Liver (tissue), 9 donors: ENCODE measurements around the gene DDX59. TPM values are rescaled to one million over a fixed set of nuclear protein-coding genes. Genes with fewer than 3 reads are reported as not detected.

ENCODE experiments used
- DNase-seq: peaks from one replicate; pipeline ENCODE4 v3.0.0-alpha.2; 2017; ENCODE audit warnings: low spot score
- H3K27ac ChIP-seq, 2 donors: one replicate each; pipeline ENCODE4 v1.7.0; 2013; ENCODE audit warnings: inconsistent platforms in 2 of 2, low read length in 2 of 2, control low read depth in 1 of 2, low read depth in 1 of 2, mild to moderate bottlenecking in 1 of 2
- H3K27me3 ChIP-seq, 4 donors: one replicate each; pipeline versions ENCODE4 v1.6.1 to v1.7.0; 2013; ENCODE audit warnings: low read length in 3 of 4, inconsistent platforms in 1 of 4, mild to moderate bottlenecking in 1 of 4, moderate library complexity in 1 of 4; ENCODE audit not compliant: control insufficient read depth in 4 of 4, insufficient read depth in 4 of 4
- H3K36me3 ChIP-seq, 4 donors: one replicate each; pipeline versions ENCODE4 v1.6.1 to v1.7.0; 2013; ENCODE audit warnings: low read length in 3 of 4, mild to moderate bottlenecking in 3 of 4, low read depth in 1 of 4, moderate library complexity in 1 of 4; ENCODE audit not compliant: control insufficient read depth in 4 of 4, insufficient read depth in 3 of 4
- H3K4me1 ChIP-seq, 4 donors: one replicate each; pipeline versions ENCODE4 v1.6.1 to v1.7.0; 2013; ENCODE audit warnings: low read length in 3 of 4, mild to moderate bottlenecking in 3 of 4, moderate library complexity in 1 of 4; ENCODE audit not compliant: control insufficient read depth in 4 of 4, insufficient read depth in 4 of 4
- H3K4me3 ChIP-seq, 3 donors: one replicate each; pipeline versions ENCODE4 v1.6.1 to v1.7.0; 2013; ENCODE audit warnings: low read length in 3 of 3, control low read depth in 1 of 3, low read depth in 1 of 3, mild to moderate bottlenecking in 1 of 3
- H3K9ac ChIP-seq, 2 donors: one replicate each; pipeline ENCODE4 v1.7.0; 2013; ENCODE audit warnings: low read length in 2 of 2, mild to moderate bottlenecking in 2 of 2, moderate library complexity in 2 of 2, control low read depth in 1 of 2, low read depth in 1 of 2
- H3K9me3 ChIP-seq, 4 donors: one replicate each; pipeline versions ENCODE4 v1.6.1 to v1.7.0; 2013; ENCODE audit warnings: low read length in 3 of 4; ENCODE audit not compliant: control insufficient read depth in 4 of 4
- ATF3 ChIP-seq: IDR thresholded peaks from 2 replicates; pipeline ENCODE4 v1.6.1; 2016; ENCODE audit warnings: antibody characterized with exemption
- EGR1 ChIP-seq, 2 donors: IDR thresholded peaks; 2 replicates each; pipeline ENCODE4 v1.6.1; 2016 to 2018; ENCODE audit warnings: antibody characterized with exemption in 2 of 2, low read depth in 2 of 2
- FOXA1 ChIP-seq: IDR thresholded peaks from 2 replicates; pipeline ENCODE4 v1.6.1; 2016; ENCODE audit warnings: antibody characterized with exemption
- FOXA2 ChIP-seq: IDR thresholded peaks from 2 replicates; pipeline ENCODE4 v1.6.1; 2016; ENCODE audit warnings: antibody characterized with exemption
- GABPA ChIP-seq, 2 donors: IDR thresholded peaks in 1 of 2; conservative IDR thresholded peaks in 1 of 2; 2 replicates each; pipeline ENCODE4 v1.6.1; 2016; ENCODE audit warnings: antibody characterized with exemption in 2 of 2, mild to moderate bottlenecking in 1 of 2, moderate library complexity in 1 of 2
- HNF4G ChIP-seq: IDR thresholded peaks from 2 replicates; pipeline ENCODE4 v1.6.1; 2016; ENCODE audit warnings: antibody characterized with exemption
- JUND ChIP-seq, 2 donors: IDR thresholded peaks; 2 replicates each; pipeline ENCODE4 v1.6.1; 2016; ENCODE audit warnings: antibody characterized with exemption in 2 of 2
- NR2F2 ChIP-seq: IDR thresholded peaks from 2 replicates; pipeline ENCODE4 v1.6.1; 2016; ENCODE audit warnings: antibody characterized with exemption
- RAD21 ChIP-seq, 2 donors: IDR thresholded peaks; 2 replicates each; pipeline ENCODE4 v1.6.1; 2016; ENCODE audit warnings: antibody characterized with exemption in 2 of 2, mild to moderate bottlenecking in 2 of 2
- REST ChIP-seq: IDR thresholded peaks from 2 replicates; pipeline ENCODE4 v1.6.1; 2016; ENCODE audit warnings: antibody characterized with exemption, mild to moderate bottlenecking
- RXRA ChIP-seq, 2 donors: IDR thresholded peaks; 2 replicates each; pipeline ENCODE4 v1.6.1; 2017 to 2018; ENCODE audit warnings: antibody characterized with exemption in 2 of 2, mild to moderate bottlenecking in 1 of 2
- SP1 ChIP-seq: IDR thresholded peaks from 2 replicates; pipeline ENCODE4 v1.6.1; 2018; ENCODE audit warnings: antibody characterized with exemption, mild to moderate bottlenecking
- TAF1 ChIP-seq: conservative IDR thresholded peaks from 2 replicates; pipeline ENCODE4 v1.6.1; 2016; ENCODE audit warnings: antibody characterized with exemption, mild to moderate bottlenecking
- YY1 ChIP-seq: IDR thresholded peaks from 2 replicates; pipeline ENCODE4 v1.6.1; 2016; ENCODE audit warnings: antibody characterized with exemption, mild to moderate bottlenecking
- ZBTB33 ChIP-seq: IDR thresholded peaks from 2 replicates; pipeline ENCODE4 v1.6.1; 2016; ENCODE audit warnings: antibody characterized with exemption
- WGBS: extraction: QIAGEN DNeasy Blood & Tissue Kit; methylation state at CpG from one replicate; pipeline ENCODE4 v1.1.7; 2013; 5-methylcytosine and 5-hydroxymethylcytosine counted together
- polyA plus RNA-seq, 2 donors: library from polyadenylated mRNA; stranded (reverse) in 1 of 2; unstranded in 1 of 2; fragments of 200-250 nt in 1 of 2; fragments of >200 nt in 1 of 2; fragmentation: Nextera tagmentation in 1 of 2; extraction: Ambion mirVana in 1 of 2; gene quantifications; one replicate each; pipeline versions ENCODE4 v1.2.1 to v1.2.3, GENCODE V29; 2013 to 2015
- total RNA-seq, 2 donors: library from RNA; depleted of rRNA; stranded (reverse); fragments of >200 nt; gene quantifications; one replicate each; pipeline ENCODE4 v1.2.3, GENCODE V29; 2014
- TF ChIP-seq, protein P1 (sequence below): fragments of 150-350 bp; IDR thresholded peaks from 2 replicates; pipeline ENCODE4 v1.5.1; 2017; ENCODE audit warnings: improper control_type of control experiment, low read depth, low read length; ENCODE audit not compliant: missing input control
- TF ChIP-seq, protein P2 (sequence below): IDR thresholded peaks from 2 replicates; pipeline ENCODE4 v1.6.1; 2016; ENCODE audit warnings: antibody characterized with exemption
- donor health status: healthy.
- donor health status: healthy.
- donor health status: healthy.
- donor health status: healthy.
- donor health status: healthy.

DDX59 gene
- total and polyA plus RNA-seq, 4 donors = 5.8 to 12.1 (median 8.6) TPM

DNA sequence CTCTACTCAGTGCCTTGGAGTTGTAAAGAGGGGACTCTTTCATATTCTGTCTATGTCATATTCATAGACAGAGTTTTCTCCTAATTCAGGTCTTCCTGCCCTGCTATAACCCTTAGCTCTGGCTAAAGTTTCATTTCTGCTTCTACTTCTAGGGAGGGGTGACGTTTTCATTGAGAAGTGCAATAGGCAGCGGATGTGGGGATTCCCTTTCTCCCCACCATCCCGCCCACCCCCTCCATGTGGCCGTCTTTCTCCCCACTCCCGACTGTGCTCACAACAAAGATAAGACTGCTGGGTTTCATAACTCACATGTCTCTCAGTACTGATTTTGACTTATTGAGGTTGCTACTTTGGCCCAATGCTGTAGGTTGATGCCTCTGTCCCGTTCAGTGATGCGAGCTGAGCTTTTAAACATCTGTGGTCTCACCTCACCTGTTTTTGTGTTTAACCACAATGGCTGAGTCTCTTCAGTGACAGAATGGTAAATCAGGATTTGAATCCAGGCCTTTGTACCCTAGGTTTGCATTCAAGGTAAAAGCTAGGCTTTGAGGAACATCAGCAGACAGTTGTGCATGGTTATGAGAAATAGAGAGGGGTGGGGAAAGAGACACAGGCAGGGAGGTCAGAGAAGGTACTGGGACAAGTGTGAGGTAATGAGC lies 41.4 kb downstream of the DDX59 start:
- no peaks in the 10 kb centered on the region for H3K27me3 ChIP-seq
- H3K4me1 ChIP-seq = no peaks in the 10 kb centered on the region
- 75% methylated on average over 7 of the region's 7 CpGs for WGBS
- no peak for DNase-seq
- H3K4me3 ChIP-seq = no peak overlapping the region
- H3K36me3 ChIP-seq = no peaks in the 10 kb centered on the region
- H3K9me3 ChIP-seq = no peaks in the 10 kb centered on the region
- no peak overlapping the region for H3K9ac ChIP-seq
- no peak for TF ChIP-seq REST
- H3K27ac ChIP-seq = no peak overlapping the region

GRCh38 chr1:200627575-200628222 lies 42.0 kb downstream of the DDX59 start:
- no peaks in the 10 kb centered on the region for H3K27me3 ChIP-seq
- TF ChIP-seq REST (no peak), NR2F2 (no peak), SP1 (no peak), FOXA1 (no peak), YY1 (no peak), RAD21 (IDR thresholded peaks at IDR 0.05) (no peak), FOXA2 (no peak), RXRA (IDR thresholded peaks at IDR 0.05) (no peak), GABPA (IDR thresholded peaks at IDR 0.05 in 1 of 2, conservative IDR thresholded peaks at IDR 0.05 in 1 of 2) (no peak), ATF3 (no peak), HNF4G (no peak), JUND (IDR thresholded peaks at IDR 0.05) (no peak), ZBTB33 (no peak), EGR1 (IDR thresholded peaks at IDR 0.05; ENCODE audit: low read depth in 2 of 2) (no peak), TAF1 (no peak)
- TF ChIP-seq, protein P1, sequence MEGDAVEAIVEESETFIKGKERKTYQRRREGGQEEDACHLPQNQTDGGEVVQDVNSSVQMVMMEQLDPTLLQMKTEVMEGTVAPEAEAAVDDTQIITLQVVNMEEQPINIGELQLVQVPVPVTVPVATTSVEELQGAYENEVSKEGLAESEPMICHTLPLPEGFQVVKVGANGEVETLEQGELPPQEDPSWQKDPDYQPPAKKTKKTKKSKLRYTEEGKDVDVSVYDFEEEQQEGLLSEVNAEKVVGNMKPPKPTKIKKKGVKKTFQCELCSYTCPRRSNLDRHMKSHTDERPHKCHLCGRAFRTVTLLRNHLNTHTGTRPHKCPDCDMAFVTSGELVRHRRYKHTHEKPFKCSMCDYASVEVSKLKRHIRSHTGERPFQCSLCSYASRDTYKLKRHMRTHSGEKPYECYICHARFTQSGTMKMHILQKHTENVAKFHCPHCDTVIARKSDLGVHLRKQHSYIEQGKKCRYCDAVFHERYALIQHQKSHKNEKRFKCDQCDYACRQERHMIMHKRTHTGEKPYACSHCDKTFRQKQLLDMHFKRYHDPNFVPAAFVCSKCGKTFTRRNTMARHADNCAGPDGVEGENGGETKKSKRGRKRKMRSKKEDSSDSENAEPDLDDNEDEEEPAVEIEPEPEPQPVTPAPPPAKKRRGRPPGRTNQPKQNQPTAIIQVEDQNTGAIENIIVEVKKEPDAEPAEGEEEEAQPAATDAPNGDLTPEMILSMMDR = no peak
- TF ChIP-seq, protein P2, sequence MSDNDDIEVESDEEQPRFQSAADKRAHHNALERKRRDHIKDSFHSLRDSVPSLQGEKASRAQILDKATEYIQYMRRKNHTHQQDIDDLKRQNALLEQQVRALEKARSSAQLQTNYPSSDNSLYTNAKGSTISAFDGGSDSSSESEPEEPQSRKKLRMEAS = no peak
- 78% methylated on average over 1 of the region's 1 CpG for WGBS
- H3K27ac ChIP-seq = no peak overlapping the region
- H3K36me3 ChIP-seq = no peaks in the 10 kb centered on the region
- H3K9ac ChIP-seq = no peak overlapping the region
- no peaks in the 10 kb centered on the region for H3K4me1 ChIP-seq
- H3K9me3 ChIP-seq = no peaks in the 10 kb centered on the region
- no peak for DNase-seq
- no peak overlapping the region for H3K4me3 ChIP-seq
